K562 (cell line): ENCODE measurements around the gene GUF1. TPM values are rescaled to one million over a fixed set of nuclear protein-coding genes. Genes with fewer than 3 reads are reported as not detected.

ENCODE experiments used
- ATAC-seq: fragments of 200-7000 bp; cut with Tn5 transposase; 3 replicates; pipeline ENCODE4 v1.9.1; 2020; ENCODE audit warnings: moderate library complexity
- BruUV-seq: library from RNA; stranded (reverse); fragments of 400-500 nt; replicated peaks from 2 replicates; lab custom pipeline; 2021; lab: Mats Ljungman, UMichigan
- CTCF ChIA-PET: fragments of 300-600 bp; formaldehyde crosslinking; extraction: SDS; loops from one replicate; lab custom pipeline; 2021; ENCODE audit warnings: low intra/inter-chr PET ratio; lab: Yijun Ruan, JAX
- POLR2A ChIA-PET: fragments of 300-600, 350-650 bp; sonication (Branson Sonifier 250); formaldehyde crosslinking; extraction: SDS; loops from one replicate; lab custom pipeline; 2021; ENCODE audit warnings: antibody characterized with exemption, inconsistent platforms; lab: Yijun Ruan, JAX
- DNase-seq, 4 experiments: peaks; one replicate each; pipeline versions ENCODE4 v3.0.0 to v3.0.0-alpha.2; 2011 to 2018; ENCODE audit warnings: low spot score in 3 of 4, mixed read lengths in 3 of 4; ENCODE audit errors: extremely low read depth in 1 of 4
- FAIRE-seq: peaks from 2 replicates; lab custom pipeline; 2011; peaks lifted over from hg19 to GRCh38; lab: Jason Lieb, UNC
- H2AFZ ChIP-seq: 2 replicates; pipeline ENCODE4 v1.6.0; 2011; ENCODE audit warnings: low read depth, low read length, control low read depth, inconsistent platforms
- H3K27ac ChIP-seq: fragments of 200-600 bp; 3 replicates; pipeline ENCODE4 v1.8.0; 2011; ENCODE audit warnings: low read depth, mild to moderate bottlenecking, control low read depth, inconsistent platforms, low read length, moderate library complexity, mixed read lengths; ENCODE audit errors: extremely low read depth
- H3K27me3 ChIP-seq, 2 experiments: fragments of 300-600 bp in 1 of 2; 2 replicates in 1 of 2; 3 replicates in 1 of 2; pipeline versions ENCODE4 v1.6.0 to v1.8.0; 2011; ENCODE audit warnings: inconsistent platforms in 2 of 2, low read length in 2 of 2, mild to moderate bottlenecking in 1 of 2, mixed read lengths in 1 of 2, moderate library complexity in 1 of 2; ENCODE audit not compliant: control insufficient read depth in 2 of 2, insufficient read depth in 2 of 2
- H3K36me3 ChIP-seq: fragments of 300-600 bp; 3 replicates; pipeline ENCODE4 v1.8.0; 2011; ENCODE audit warnings: mild to moderate bottlenecking, low read length, inconsistent platforms; ENCODE audit not compliant: control insufficient read depth, insufficient read depth
- H3K4me1 ChIP-seq, 2 experiments: fragments of 200-600 bp in 1 of 2; replicated peaks in 1 of 2; 2 replicates in 1 of 2; 3 replicates in 1 of 2; pipeline versions ENCODE4 v1.5.1 to v1.8.0; 2011; ENCODE audit warnings: inconsistent platforms in 2 of 2, low read length in 2 of 2, mild to moderate bottlenecking in 1 of 2, mixed read lengths in 1 of 2, moderate library complexity in 1 of 2; ENCODE audit not compliant: control insufficient read depth in 2 of 2, insufficient read depth in 2 of 2
- H3K4me2 ChIP-seq: 2 replicates; pipeline ENCODE4 v1.6.1; 2011; ENCODE audit warnings: low read length, control low read depth, inconsistent platforms, mixed read lengths; ENCODE audit not compliant: insufficient read depth
- H3K4me3 ChIP-seq: fragments of 200-600 bp; sonication (generic), shearing (Covaris generic); 2 replicates; pipeline ENCODE4 v1.5.1; 2016; ENCODE audit warnings: control low read depth, inconsistent platforms
- H3K79me2 ChIP-seq: fragments of 200-600 bp; 3 replicates; pipeline ENCODE4 v1.8.0; 2011; ENCODE audit warnings: low read length, inconsistent platforms; ENCODE audit not compliant: control insufficient read depth, insufficient read depth
- H3K9ac ChIP-seq, 2 experiments: 2 replicates each; pipeline versions ENCODE4 v1.6.0 to v1.6.1; 2011; ENCODE audit warnings: low read depth in 2 of 2, low read length in 2 of 2, control low read depth in 1 of 2, inconsistent platforms in 1 of 2, mild to moderate bottlenecking in 1 of 2, mixed read lengths in 1 of 2; ENCODE audit not compliant: insufficient read depth in 1 of 2
- H3K9me1 ChIP-seq: one replicate; pipeline ENCODE4 v1.6.0; 2011; ENCODE audit warnings: inconsistent platforms, mild to moderate bottlenecking, low read length, moderate library complexity; ENCODE audit not compliant: control insufficient read depth, insufficient read depth
- H3K9me3 ChIP-seq: replicated peaks from 2 replicates; pipeline ENCODE4 v1.5.1; 2011; ENCODE audit warnings: low read depth, low read length, inconsistent platforms; ENCODE audit not compliant: control insufficient read depth, insufficient read depth
- H4K20me1 ChIP-seq: replicated peaks from 2 replicates; pipeline ENCODE4 v1.6.1; 2011; ENCODE audit warnings: low read length, inconsistent platforms, mixed read lengths; ENCODE audit not compliant: control insufficient read depth, insufficient read depth
- EWSR1 ChIP-seq: fragments of 450-650 bp; IDR thresholded peaks from 2 replicates; pipeline ENCODE4 v1.6.1; 2018; ENCODE audit warnings: borderline replicate concordance, mild to moderate bottlenecking, low read depth, moderate library complexity; ENCODE audit not compliant: partially characterized antibody
- FOXJ2 ChIP-seq: fragments of 200-800 bp; sonication (Bioruptor generic); IDR thresholded peaks from 2 replicates; pipeline ENCODE4 v1.6.1; 2016; ENCODE audit warnings: missing genetic modification characterization, missing compliant biosample characterization
- MTA1 ChIP-seq: fragments of 450-650 bp; IDR thresholded peaks from 2 replicates; pipeline ENCODE4 v1.6.1; 2017; ENCODE audit warnings: borderline replicate concordance
- PHF20 ChIP-seq: fragments of 450-650 bp; IDR thresholded peaks from 2 replicates; pipeline ENCODE4 v1.6.1; 2018; ENCODE audit not compliant: partially characterized antibody
- POLR2AphosphoS5 ChIP-seq: IDR thresholded peaks from 2 replicates; pipeline ENCODE4 v1.6.1; 2011; ENCODE audit warnings: mild to moderate bottlenecking, low read depth, low read length, moderate library complexity; ENCODE audit not compliant: control insufficient read depth, insufficient read depth
- RUNX1 ChIP-seq: sonication (generic); IDR thresholded peaks from 2 replicates; pipeline ENCODE4 v1.6.1; 2016; ENCODE audit warnings: antibody characterized with exemption, low read depth
- SP2 ChIP-seq: IDR thresholded peaks from 2 replicates; pipeline ENCODE4 v1.6.1; 2011; ENCODE audit warnings: mild to moderate bottlenecking, low read depth, low read length, moderate library complexity; ENCODE audit not compliant: poor library complexity, severe bottlenecking; ENCODE audit errors: extremely low read depth
- TCF7L2 ChIP-seq: fragments of 150-350 bp; IDR thresholded peaks from 2 replicates; pipeline ENCODE4 v1.6.1; 2016; ENCODE audit warnings: low read depth, mild to moderate bottlenecking, low read length, moderate library complexity
- ZC3H4 ChIP-seq: sonication (generic); formaldehyde crosslinking; IDR thresholded peaks from 2 replicates; pipeline ENCODE4 v1.9.0; 2021; ENCODE audit warnings: missing genetic modification reagents, borderline replicate concordance
- ZHX1 ChIP-seq: fragments of 150-350 bp; conservative IDR thresholded peaks from 2 replicates; pipeline ENCODE4 v1.6.1; 2014; ENCODE audit warnings: low read length
- ZNF354B ChIP-seq: fragments of 250-450 bp; sonication (Bioruptor Pico); IDR thresholded peaks from 2 replicates; pipeline ENCODE4 v1.4.0; 2020
- WGBS: fragments of 100-300 bp; shearing (Covaris generic); methylation state at CpG from one replicate; pipeline ENCODE4 v1.1.6; 2016; ENCODE audit warnings: low coverage, mixed read lengths; ENCODE audit not compliant: insufficient coverage; ENCODE audit errors: missing lambda C conversion rate; 5-methylcytosine and 5-hydroxymethylcytosine counted together
- in situ Hi-C: fragments of 300-500 bp; cut with MboI; formaldehyde crosslinking; loops from 4 replicates; pipeline ENCODE4 v1.15.0; 2018; ENCODE audit warnings: inconsistent platforms, mixed read lengths
- intact Hi-C: fragments of 100-400 bp; cut with micrococcal nuclease; formaldehyde crosslinking; loops from 2 replicates; pipeline ENCODE4 v1.14.2; 2022
- polyA plus RNA-seq, 8 experiments: library from polyadenylated mRNA; depleted of rRNA in 4 of 8; stranded (reverse) in 5 of 8; unstranded in 3 of 8; fragments of >200 nt; fragmentation: Nextera tagmentation in 2 of 8; fragmentation: Illumina TruSeq in 1 of 8; extraction: Ambion mirVana in 2 of 8; extraction: Trizol in 1 of 8; gene quantifications; 2 replicates each; pipeline versions ENCODE4 v1.2.1 to v1.2.3, GENCODE V29; 2011 to 2014; ENCODE audit warnings: inconsistent platforms in 1 of 8, missing spikeins in 1 of 8
- total RNA-seq, 7 experiments: library from RNA; depleted of rRNA in 6 of 7; stranded (reverse); fragments of >200 nt in 6 of 7; fragmentation: Illumina TruSeq in 2 of 7; extraction: Trizol in 2 of 7; gene quantifications; 2 replicates each; pipeline versions ENCODE4 v1.2.1 to v1.2.3, GENCODE V29; 2011 to 2021; ENCODE audit warnings: low replicate concordance in 1 of 7

Gene GUF1
- total and polyA plus RNA-seq, 9 of the 15 experiments (the other 6 are each of a cell fraction or from before 2014, with no cell fraction given): 8.1 to 47.5 (median 25.0) TPM

GRCh38 chr4:44670506-44671199 lies 7.6 kb upstream of the GUF1 start:
- Histone ChIP-seq H3K36me3 (no peaks in the 10 kb centered on the region), H3K9ac (no peak overlapping the region), H3K9me1 (no peaks in the 10 kb centered on the region), H3K79me2 (no peaks in the 10 kb centered on the region), H3K9me3 (no peaks in the 10 kb centered on the region), H3K4me1 (peaks cover 0 to 11% of the 10 kb centered on the region in 2 experiments; a peak in 2 of 5 replicates), H3K4me3 (no peak overlapping the region), H4K20me1 (no peaks in the 10 kb centered on the region), H2AFZ (0 out of 2 replicates have a peak overlapping the region, but pooled peaks have one; percentile 23), H3K4me2 (no peak overlapping the region), H3K27me3 (no peaks in the 10 kb centered on the region), H3K27ac (no peak overlapping the region)
- no peak for DNase-seq
- 7% methylated on average over 4 of the region's 4 CpGs for WGBS
- in situ Hi-C loops (no loop called here), intact Hi-C loops (no loop called here)
- FAIRE-seq: no peak
- no peak for ATAC-seq
- no TSS peak for BruUV-seq
- CTCF ChIA-PET: no interaction called here
- POLR2A ChIA-PET: no interaction called here
- TF ChIP-seq PHF20: no peak

GRCh38 chr4:44671636-44672035 lies 6.6 kb upstream of the GUF1 start:
- in situ Hi-C loops: no loop called here
- no peak for DNase-seq
- H4K20me1 ChIP-seq: no peaks in the 10 kb centered on the region
- H3K36me3 ChIP-seq: no peaks in the 10 kb centered on the region
- no peak overlapping the region for H3K4me3 ChIP-seq
- TF ChIP-seq ZC3H4 (no peak), EWSR1 (no peak), TCF7L2 (no peak), RUNX1 (no peak), POLR2AphosphoS5 (no peak), MTA1 (no peak), ZHX1 (no peak), SP2 (no peak), ZNF354B (CRISPR knock-in tag) (no peak), FOXJ2 (no peak)
- TF ChIP-seq, all 486 proteins: peak for 0
- no TSS peak for BruUV-seq
- Histone ChIP-seq H3K27ac (no peak overlapping the region), H3K4me1 (peaks cover 0 to 13% of the 10 kb centered on the region in 2 experiments; a peak in 2 of 5 replicates), H3K4me2 (no peak overlapping the region), H3K9me1 (no peaks in the 10 kb centered on the region), H3K9me3 (no peaks in the 10 kb centered on the region), H3K27me3 (no peaks in the 10 kb centered on the region), H3K9ac (no peak overlapping the region), H3K79me2 (no peaks in the 10 kb centered on the region), H2AFZ (no peak overlapping the region)
- intact Hi-C loops: no loop called here
- no peak for ATAC-seq
- FAIRE-seq: no peak
- ChIA-PET POLR2A (no interaction called here), CTCF (no interaction called here)
- 50% methylated on average over 3 of the region's 3 CpGs for WGBS
